Bronchial epithelial cell (primary cell): ENCODE data around the gene GAK. TPM values are rescaled to one million over a fixed set of nuclear protein-coding genes. Genes with fewer than 3 reads are reported as not detected.

Experiments
- DNase-seq: peaks from one replicate; pipeline ENCODE4 v3.0.0-alpha.2; 2010; ENCODE audit warnings: low read depth
- FAIRE-seq: peaks from 2 replicates; lab custom pipeline; 2011; peaks lifted over from hg19 to GRCh38; lab: Jason Lieb, UNC
- H3K27me3 ChIP-seq: 2 replicates; pipeline ENCODE4 v1.5.1; 2011; ENCODE audit warnings: low read length; ENCODE audit not compliant: control insufficient read depth, insufficient read depth
- H3K36me3 ChIP-seq: 2 replicates; pipeline ENCODE4 v1.5.1; 2011; ENCODE audit warnings: low read length; ENCODE audit not compliant: control insufficient read depth, insufficient read depth
- H3K4me3 ChIP-seq: 2 replicates; pipeline ENCODE4 v1.5.1; 2011; ENCODE audit warnings: mild to moderate bottlenecking, low read depth, low read length, control low read depth
- total RNA-seq: library from RNA; depleted of rRNA; stranded (reverse); fragments of >200 nt; gene quantifications from 2 replicates; pipeline ENCODE4 v1.2.1, GENCODE V29; 2014
- TF ChIP-seq, protein P1 (sequence below): IDR thresholded peaks from 2 replicates; pipeline ENCODE4 v1.5.1; 2011; ENCODE audit warnings: mild to moderate bottlenecking, moderate library complexity, low read length, control low read depth, inconsistent platforms; ENCODE audit not compliant: insufficient read depth, severe bottlenecking

GAK gene
- total RNA-seq, 1 donor from 2014 or later: 52.9 TPM

DNA sequence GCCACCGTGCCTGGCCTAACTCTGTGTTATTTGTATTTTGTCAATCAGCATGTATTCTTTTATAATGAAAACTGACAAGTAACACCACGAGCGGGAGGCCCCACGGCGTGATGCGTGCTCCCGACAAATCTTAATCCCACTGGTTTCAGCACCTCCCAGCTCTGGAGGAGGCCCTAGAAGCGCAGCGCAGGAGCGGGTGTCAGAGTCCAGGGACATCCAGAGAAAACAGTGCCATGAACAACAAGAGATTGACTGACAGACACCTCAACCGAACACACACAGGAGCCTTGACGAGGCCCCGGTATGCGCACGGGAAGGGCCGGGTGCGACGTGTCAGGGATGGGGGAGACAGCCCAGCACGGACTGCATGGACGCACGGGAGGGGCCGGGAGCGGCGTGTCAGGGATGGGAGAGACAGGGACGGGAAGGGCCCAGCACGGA is 23.0 kb downstream of the GAK start:
- DNase-seq (no peak), FAIRE-seq (no peak)
- TF ChIP-seq, protein P1, sequence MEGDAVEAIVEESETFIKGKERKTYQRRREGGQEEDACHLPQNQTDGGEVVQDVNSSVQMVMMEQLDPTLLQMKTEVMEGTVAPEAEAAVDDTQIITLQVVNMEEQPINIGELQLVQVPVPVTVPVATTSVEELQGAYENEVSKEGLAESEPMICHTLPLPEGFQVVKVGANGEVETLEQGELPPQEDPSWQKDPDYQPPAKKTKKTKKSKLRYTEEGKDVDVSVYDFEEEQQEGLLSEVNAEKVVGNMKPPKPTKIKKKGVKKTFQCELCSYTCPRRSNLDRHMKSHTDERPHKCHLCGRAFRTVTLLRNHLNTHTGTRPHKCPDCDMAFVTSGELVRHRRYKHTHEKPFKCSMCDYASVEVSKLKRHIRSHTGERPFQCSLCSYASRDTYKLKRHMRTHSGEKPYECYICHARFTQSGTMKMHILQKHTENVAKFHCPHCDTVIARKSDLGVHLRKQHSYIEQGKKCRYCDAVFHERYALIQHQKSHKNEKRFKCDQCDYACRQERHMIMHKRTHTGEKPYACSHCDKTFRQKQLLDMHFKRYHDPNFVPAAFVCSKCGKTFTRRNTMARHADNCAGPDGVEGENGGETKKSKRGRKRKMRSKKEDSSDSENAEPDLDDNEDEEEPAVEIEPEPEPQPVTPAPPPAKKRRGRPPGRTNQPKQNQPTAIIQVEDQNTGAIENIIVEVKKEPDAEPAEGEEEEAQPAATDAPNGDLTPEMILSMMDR: no peak
- peaks cover 26% of the 10 kb centered on the region for H3K36me3 ChIP-seq
- no peaks in the 10 kb centered on the region for H3K27me3 ChIP-seq
- H3K4me3 ChIP-seq: no peak overlapping the region

- Histone ChIP-seq H3K4me3 (no peak overlapping the region), H3K27me3 (no peaks in the 10 kb centered on the region), H3K36me3 (peaks cover 27% of the 10 kb centered on the region)
- TF ChIP-seq, protein P1: no peak
- FAIRE-seq (no peak), DNase-seq (no peak)
Observed at GRCh38 chr4:907691-908425, 24.3 kb downstream of the GAK start.

- no peak for FAIRE-seq
Observed at GRCh38 chr4:907103-907400, 25.1 kb downstream of the GAK start.

GRCh38 chr4:906339-907102 is 25.6 kb downstream of the GAK start:
- TF ChIP-seq, protein P1: no peak
- Histone ChIP-seq H3K4me3 (no peak overlapping the region), H3K36me3 (peaks cover 24% of the 10 kb centered on the region), H3K27me3 (no peaks in the 10 kb centered on the region)
- no peak for FAIRE-seq
- DNase-seq: no peak

More at GRCh38 chr4:907103-907400, 25.1 kb downstream of the GAK start:
- TF ChIP-seq, protein P1: no peak
- Histone ChIP-seq H3K27me3 (no peaks in the 10 kb centered on the region), H3K36me3 (peaks cover 27% of the 10 kb centered on the region), H3K4me3 (no peak overlapping the region)
- no peak for DNase-seq

DNA sequence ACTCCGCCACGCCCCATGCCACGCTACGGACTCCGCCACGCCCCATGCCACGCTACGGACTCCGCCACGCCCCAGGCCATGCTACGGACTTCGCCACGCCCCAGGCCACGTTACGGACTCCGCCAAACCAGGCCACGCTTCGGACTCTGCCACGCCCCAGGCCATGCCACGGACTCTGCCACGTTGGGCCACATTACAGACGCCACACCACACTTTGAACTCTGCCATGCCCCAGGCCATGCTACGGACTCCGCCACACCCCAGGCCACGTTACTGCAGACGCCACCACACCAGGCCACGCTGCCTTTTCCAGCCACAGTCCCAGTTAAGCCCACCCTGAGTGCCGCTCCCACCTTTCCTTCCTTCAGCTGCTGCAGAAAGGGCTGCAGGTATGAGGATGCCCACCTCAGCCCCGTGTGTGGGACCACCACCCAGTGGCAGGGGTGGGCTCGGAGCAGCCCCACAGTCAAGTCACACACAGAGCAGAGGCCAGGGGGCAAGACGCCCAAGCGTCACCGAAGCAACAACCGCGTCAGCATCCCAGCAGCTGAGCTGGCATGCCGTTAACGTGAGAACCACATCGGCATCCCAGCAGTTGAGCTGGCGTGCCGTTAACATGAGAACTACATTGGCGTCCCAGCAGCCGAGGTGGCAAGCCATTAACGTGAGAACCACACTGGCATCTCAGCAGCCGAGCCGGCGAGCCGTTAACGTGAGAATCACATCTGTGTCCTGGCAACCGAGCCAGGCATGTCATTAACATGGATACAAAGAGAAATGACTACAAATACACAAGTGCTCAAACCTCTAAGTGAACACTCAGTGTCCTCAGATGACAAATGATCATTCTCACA is 26.4 kb downstream of the GAK start:
- Histone ChIP-seq H3K36me3 (peaks cover 26% of the 10 kb centered on the region), H3K27me3 (no peaks in the 10 kb centered on the region), H3K4me3 (no peak overlapping the region)
- no peak for DNase-seq
- FAIRE-seq: no peak
- TF ChIP-seq, protein P1: no peak
